Measurements from ENCODE around the gene GPR25.
A peak's percentile ranks its signal among the peaks of the same experiment; 100 is the strongest.

Gene GPR25

DNA sequence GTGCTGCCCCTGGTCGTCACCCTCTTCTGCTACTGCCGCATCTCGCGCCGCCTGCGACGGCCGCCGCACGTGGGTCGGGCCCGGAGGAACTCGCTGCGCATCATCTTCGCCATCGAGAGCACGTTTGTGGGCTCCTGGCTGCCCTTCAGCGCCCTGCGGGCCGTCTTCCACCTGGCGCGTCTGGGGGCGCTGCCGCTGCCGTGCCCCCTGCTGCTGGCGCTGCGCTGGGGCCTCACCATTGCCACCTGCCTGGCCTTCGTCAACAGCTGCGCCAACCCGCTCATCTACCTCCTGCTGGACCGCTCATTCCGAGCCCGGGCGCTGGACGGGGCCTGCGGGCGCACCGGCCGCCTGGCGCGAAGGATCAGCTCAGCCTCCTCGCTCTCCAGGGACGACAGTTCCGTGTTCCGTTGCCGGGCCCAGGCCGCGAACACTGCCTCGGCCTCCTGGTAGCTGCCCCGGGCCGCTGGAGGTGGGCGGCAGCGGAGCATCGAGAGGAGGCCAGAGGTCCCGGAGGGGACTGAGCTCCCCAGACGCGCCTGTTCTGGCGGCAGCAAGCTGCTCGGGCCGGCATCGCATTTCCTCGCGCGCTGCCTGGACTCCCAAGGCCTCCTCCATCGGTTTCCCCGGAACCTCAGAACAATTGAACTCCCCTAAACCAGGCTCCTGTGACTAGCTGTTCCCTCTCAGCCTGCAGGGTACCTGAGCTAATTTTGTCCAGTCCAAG, 1.1 kb downstream of the GPR25 start:
- no peak for DNase-seq

DNA sequence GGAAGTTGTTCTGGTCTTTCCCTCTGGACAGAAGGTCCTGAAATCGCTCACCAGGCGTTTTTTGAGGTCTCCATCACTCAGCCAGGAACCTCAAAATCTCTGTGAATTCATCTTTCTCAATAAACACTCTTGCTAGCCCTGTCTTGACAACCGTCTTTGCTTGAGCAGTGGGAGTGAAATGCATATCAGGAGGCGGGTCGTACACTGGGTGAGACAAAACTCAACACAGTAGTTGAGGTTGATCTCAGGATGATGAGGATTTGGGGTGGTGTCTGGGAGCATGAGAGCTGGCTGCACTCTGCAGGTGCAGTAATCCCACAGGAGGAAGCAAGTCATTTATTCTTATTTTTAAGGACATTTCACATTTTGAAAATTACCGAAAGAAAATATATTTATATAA, 1.9 kb downstream of the GPR25 start:
- DNase-seq: no peak

DNA sequence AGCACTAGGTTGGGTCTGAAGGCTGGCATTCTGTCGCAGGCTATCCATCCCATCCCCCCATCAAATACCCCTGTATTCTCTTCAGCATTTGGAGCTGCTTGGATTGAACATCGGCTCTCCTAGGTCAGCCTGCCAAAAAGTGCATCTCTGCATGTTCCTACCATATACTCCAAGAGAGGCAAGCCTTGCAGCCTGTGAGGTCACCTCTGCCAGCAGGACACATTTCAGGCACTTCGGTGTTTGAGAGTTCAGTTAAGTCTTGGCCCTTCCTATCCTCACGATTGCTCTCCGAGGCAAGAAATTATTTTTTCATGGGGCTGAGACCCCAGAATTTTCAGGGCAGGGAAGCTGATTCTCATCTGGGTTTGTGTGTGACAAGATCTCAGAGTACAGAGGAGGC, 2.6 kb downstream of the GPR25 start:
- no peak for DNase-seq

DNA sequence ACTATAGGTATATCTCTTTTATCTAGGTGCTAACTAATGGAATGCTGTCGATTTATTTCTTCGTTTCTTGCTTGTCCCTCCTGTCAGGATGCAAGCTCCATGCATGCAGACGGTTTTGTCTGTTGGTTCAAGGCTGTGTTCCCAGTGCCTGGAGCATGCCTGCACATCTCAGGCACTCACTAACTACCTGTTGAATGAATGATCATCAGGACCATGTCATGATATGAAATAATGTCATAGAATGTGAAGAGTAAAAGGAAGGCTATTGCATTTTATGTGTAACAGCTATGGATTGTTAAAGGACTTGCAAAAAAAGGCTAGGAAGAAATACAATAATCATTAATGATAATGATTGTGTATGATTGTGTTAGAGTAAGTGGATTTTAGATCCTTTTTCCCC, 4.2 kb downstream of the GPR25 start:
- DNase-seq: no peak

DNA sequence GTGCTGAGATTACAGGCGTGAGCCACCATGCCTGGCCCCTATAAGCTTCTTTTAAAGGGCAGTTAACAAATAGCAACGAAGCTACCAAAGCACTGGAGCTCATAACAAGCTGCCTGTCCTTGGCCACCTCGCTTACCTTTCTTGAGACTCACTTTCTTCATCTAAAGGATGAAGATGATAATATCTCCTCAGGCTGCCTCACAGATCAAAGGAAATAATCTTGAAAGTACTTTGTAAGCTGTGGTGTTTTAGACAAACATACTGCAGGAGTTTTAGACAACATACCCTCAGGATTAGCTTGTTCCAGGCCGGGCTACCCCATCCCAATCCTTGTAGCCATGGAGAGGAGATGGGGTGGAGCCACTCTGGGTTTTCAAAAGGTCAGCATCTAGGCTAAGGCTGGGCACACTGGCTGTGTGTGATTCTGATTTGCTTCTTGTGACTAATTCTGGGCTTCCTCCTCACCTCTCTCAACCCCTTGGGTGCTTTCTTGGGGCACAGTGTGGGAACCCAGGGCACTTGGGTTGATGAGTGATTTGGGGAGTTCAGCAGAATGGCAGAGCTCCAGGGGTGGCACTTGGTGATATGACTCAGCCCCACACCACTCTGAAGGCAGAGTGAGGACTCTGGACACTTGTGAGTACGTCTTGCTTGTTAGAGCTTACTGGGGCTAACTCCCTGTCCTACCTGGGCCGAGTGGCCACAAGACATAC, 5.2 kb downstream of the GPR25 start:
- peak; percentile 56 to 58 for DNase-seq

DNA sequence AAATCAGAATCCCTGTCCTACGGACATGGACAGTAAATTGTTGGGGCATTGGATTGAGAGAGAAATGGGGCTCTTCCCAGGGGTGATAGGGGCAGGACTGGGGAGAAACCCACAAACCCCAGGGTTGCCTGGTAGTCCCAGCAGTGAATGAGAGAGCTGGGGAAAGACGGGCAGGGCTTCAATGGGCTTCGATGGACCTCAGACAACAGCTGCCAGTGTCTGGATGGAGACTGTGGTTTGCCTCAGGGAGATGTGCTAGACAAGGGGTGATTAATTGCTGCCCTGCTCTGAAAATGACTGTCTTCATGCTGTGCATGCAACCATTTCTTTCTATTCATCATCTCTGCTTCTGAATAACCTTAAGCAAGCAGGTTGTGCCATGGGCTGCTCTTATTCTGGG, 7.4 kb downstream of the GPR25 start:
- peak in 1 of 2 donors; percentile 35 for DNase-seq

DNA sequence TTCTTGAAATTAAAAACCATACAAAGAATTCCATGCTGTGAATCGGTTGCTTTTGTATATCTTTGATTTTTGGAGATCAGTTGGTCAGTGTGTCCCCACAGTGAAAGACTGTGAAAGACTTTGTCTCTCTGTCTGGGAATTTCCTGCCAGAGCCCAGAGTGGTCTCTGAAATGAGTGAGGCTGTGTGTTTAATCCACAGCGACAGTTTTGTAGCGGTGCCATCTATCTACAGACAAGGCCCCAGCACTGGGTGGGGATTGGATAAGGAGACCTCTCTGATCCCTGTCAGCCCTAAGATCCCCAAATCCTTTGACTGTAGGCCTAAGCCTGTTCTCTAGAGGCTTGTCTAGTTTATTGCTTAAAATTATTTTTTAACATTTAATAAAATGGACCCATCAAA, 10.3 kb downstream of the GPR25 start:
- peak in 1 of 2 donors; percentile 6 for DNase-seq

DNA sequence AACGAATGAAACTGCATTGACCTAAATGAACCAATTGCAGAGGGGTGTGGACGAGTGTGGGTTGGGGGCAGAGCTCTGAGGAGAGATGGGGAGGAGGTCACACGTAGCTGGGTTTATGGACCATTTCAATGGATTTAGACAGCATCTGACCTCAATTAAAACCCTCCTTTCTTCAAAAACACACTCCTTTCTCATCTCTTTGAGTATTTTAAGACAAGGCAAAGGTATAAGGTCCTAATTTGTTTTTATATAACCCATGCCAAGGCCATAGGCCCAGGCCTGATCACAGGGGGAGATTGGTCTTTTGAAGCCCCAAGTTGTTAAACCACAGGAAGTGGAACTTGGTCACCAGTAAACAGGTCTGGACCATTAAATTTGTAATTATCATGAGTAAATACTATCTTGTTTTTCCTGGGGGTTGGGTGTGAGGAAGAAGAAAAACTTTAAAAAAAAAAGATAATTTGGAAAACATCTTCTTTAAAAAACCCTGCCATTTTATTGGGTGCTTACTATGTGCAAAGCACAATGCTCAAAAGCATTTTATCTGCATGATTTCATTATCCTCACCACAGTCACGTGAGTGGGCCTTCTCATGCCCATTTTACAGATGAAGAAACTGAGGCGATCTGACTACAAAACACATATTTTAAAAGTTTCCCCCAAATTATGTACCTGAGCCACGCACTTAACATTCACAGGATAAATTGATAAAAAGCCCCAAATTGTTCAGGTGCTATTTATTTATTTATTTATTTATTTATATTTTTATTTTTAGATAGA, 13.0 kb downstream of the GPR25 start:
- DNase-seq: no peak

DNA sequence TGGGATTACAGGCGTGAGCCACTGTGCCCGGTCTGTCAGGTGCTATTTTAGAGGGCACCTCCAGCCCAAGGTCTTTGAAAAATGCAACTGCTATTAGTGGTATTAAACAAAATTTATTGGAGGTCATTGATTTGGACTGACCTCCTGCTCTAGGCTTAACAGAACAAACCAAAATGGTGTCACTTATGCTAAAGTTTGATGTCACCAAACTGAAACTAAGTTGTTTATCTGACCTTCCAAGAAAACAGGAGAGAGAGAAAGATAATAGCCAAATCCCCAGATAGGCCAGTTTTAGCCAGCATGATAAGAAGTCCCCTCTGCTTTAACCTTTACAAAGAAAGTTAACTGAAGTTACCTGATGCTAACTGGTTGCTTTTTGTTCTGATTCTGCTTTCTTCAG, 13.8 kb downstream of the GPR25 start:
- no peak for DNase-seq

DNA sequence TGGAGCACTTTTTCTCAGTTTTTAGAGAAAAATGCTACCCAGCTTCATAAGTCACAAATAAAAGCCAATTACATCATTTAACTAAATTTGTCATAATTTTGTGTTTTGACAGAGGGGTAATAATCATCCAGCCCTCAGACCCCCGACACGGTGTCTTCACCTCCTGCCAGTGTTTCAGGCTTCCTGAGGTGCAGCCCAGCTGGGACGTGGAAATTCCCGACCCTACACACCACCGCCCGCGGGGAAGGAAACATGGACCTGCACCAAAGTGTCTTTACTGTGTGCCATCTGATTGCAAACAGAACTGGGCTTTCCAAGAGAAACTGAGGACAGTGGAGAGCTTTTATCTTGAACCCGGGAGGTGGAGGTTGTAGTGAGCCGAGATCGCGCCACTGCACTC, 14.3 kb downstream of the GPR25 start:
- DNase-seq: no peak

DNA sequence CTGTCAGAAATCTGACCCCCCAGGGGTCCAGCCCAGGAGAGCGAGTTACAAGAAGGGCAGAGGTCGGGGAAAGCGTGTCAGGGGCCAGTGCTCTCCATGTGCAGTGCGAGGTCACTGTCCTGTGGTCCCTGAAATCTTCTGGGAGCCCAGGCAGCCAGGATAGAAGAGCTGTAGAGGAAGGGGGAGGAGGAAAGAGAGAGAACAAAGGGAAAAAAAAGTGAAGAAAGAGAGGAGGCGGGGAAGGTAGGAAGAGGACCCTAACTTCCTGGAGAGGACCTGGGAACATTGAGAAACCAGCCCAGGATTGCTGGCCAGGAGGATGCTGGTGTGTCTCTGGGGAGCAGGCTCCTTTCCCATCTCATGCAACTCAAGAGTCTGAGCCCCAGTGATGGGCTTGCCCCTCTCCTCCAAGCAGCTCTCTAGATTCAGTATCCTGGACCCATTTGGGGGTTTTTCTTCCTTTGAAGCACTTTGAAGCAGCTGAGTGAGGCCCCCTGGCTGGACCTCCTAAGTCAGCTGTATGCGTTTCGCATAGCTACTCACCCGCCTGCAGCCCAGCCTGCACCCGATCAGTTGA, 15.1 kb downstream of the GPR25 start:
- DNase-seq: no peak

DNA sequence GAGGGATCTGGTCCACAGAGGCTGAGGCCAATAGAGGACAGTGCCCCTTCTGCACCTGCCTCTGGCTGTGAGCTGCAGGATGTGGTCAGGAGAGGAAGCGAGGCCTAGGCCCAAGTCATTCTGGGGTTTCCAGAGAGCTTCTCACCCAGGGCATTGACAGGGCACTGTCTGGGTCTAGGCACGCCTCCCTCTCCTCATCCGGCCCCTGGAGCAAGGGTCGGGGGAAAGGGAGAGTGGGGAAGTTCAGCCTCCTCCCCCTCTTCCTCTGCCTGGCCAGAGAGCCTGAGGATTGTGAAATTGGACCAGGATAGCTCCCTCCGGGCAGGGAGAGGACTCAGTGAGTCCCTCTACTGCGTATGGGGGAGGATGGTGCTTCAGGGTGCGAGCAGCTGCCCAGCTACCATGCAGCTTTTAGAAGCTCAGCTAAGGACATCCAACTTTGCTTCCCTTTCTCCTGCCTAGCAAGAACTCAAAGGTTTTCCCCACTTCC, 15.6 kb downstream of the GPR25 start:
- DNase-seq: peak; percentile 54 to 57

DNA sequence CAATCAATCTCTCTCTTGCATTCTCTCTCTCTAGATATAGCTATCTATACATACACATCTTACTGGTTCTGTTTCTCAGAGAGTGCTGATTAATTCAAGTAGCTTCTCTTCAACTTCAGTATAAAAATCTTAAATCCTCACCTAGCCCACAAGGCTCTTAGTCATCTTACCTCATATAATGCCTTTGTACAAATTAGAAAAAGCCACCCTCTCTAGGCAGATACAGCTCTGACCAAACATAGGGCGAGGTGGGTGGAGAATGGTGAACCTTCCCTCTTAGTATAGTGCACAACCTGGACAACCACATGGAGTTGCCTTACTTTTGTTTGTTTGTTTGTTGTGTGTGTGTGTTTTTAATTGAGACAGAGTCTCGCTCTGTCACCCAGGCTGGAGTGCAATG, 16.8 kb downstream of the GPR25 start:
- DNase-seq: peak; percentile 42 to 43

DNA sequence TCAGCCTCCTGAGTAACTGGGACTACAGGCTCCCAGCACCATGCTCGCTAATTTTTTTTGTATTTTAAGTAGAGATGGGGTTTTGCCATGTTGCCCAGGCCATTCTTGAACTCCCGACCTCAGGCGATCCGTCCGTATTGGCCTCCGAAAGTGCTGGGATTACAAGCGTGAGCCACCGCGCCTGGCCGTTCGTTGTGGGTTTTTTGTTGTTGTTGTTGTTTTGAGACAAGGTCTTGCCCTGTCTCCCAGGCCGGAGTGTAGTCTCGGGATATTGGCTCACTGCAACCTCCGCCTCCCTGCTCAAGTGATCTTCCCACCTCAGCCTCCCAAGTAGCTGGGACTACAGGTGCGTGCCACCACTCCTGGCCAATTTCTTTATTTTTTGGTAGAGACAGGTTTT, 17.2 kb downstream of the GPR25 start:
- DNase-seq: no peak

DNA sequence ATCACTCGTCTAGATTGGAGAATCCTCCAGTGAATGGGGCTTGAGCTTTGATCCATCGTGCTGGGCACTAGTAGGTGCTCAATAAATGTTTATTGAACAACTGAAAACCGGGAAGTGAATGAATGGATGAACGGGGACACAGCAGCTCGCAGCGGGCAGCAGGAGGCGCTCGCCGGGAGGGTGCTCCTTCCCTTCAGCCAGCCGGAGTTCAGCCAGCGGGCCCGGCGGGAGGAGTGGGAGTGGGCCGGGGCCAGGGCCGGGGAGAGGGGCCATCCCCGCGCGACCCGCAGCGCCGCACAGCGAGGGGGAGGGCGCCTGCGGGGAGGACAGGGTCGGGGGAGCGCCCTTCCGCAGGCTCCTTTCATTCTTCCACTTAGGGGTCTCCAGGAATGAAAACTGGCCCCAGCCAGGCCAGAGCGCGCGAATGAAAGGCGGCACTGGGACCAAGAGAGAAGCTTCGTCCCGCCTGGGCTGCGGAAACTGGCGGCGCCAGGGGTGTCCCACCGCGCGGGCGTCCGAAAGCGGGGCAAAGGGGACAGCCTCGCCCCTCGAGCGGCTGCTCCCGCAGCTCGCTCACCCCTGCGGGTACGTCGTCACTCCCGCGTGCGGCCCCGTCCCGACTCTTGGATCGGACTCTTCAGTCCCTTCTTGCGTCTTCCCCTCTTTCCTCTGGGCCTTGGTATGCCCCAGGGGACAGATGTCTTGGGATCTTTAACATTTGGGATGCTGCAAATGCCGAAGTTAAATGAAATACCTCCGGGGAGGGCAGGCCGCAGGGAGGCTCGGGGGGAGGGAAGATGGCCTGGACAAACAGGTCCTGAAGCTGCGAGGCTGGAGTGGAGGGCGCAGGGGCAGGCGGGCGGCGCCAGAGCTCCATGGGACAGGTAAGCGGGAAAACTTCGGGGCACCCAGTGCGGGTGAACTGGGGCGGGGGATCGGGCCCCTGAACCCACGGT, 18.3 kb downstream of the GPR25 start:
- peak in 1 of 2 donors; percentile 30 for DNase-seq

DNA sequence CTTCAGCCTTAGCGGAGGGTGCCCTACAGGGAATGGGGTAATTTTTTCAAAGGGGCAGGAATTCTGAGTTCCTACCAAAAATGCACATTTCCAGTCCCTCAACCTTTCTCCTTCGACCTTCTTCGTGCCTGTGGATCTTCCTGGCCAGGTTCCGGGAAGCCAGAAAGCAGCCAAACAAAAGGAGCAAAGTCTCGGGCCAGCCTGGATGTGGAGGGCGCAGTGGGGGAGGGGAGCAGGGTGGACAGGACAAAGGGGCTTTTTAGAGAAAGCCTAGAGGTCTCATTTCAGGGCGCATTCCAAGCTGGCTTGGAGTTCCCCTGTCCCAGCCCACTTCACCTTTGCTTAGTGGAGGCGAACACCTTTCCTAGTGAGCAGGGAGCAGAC, 19.0 kb downstream of the GPR25 start:
- no peak for DNase-seq

DNA sequence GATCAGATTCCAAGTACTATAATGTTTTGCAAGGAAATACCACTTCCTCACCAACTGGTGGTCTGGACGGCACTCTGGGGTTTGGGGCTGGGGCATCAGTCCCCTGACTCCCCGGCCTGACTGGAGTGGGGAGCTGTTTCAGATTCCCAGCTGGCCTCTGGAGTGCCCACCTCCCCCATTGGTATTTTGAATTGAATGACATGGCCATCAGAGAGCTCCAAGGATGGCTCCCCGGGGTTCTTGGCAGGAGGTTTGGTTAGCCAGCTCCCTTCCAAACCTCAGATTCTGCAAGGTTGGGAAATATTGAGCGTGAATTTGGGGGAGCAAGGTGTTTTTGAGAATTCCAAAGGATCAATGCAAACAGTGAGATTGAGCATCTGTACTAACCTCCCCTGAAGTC, 19.8 kb downstream of the GPR25 start:
- no peak for DNase-seq

DNA sequence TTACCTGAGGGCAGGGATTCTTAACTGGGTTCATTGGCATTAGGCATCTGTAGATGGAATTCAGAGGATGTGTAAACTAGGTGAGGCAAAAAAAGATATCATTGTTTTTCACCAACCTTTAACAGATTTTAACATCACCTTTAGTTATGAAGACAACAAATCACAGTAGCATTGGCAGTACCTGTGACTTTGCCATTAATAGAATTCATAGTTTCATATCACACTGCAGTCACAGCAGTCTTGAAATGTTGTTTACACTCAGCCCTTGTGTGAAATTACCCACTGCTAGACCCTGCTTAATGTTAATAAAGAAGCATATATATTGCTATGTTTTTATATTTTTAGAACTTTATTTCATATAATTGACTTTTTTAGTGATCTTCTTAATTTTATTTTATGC, 20.2 kb downstream of the GPR25 start:
- no peak for DNase-seq

DNA sequence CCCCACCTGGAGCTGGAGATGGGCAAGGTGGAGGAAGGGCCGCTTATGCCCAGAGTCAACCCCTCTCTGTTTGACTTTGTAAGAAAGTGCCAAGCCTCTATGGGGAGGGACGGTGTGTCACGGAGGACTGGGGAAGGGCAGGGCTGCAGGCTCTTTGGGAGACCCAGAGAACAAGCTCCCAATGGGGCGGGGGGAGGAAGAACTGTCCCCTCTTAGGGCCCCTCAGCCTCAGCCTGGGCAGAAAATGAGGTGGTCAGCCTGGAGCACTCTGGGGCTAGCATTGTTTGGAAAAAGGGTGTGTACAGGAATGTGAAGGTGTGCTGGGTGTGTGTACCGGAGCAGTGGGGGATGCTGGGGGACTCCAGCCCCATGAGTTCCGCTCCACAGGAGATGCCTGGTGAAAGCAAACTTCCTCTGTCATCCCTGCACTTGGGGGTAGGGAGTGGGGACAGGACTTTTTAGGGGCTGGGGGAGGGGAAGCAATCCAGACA, 20.7 kb downstream of the GPR25 start:
- DNase-seq: no peak

DNA sequence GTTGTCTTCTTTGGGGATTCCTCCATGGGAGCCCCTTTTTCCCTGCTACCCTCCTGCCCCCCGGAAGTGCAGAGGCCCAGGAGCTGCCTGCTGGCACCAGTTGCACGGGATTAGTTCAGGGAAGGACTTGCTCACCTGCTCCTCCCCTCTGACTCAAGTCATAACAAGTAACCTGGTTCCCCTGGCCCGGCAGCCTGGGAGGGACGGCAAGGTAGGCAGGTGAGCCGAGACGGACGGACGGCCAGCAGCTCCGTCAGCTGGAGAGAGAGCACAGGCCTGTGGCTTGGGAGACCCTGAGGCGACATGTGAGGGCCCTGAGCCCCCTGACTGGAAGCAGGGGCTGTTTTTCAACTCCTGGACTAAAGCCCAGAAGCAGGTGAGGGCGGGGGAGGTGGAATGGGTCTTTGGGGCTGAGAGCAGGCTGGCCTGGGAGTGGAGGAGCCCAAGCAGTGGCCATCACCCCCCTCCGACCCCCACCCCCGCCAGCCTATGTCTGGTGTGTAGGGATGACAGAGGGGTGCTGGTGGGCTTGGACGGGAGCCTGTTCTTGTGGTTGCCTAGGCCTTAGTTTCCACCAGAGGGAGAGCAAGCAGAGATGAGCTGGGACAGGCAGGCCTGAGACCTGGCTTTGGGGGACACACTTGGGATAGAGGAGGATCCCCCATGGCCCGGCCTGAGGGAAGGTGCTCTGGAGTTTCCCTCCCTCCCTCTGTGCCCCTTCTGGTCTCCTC, 22.1 kb downstream of the GPR25 start, which contains the start of gene INAVA:
Gene INAVA (plus strand): TSS at position 189 of the 731 bp plus-strand sequence. CDS start 3,501 bp downstream, outside the sequence.
- no peak for DNase-seq

DNA sequence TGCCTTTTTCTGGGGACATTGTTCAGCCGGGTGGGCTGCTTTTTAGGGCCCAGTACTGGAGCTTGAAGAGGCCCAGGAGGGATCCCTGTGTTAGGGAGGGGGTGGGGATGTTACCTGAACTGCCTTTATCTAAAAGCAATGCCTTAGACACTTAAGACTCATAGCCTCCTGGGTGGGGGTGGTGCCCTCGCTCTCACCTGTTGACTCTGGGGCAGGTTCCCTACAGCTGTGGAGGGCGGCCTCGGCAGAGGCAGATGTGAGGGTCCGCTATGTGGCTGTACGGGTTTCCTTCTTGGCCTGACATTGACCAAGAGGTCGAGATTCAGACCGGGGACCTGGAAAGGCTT, 22.6 kb downstream of the GPR25 start:
- no peak for DNase-seq
